HCT116 (cell line): Measurements from ENCODE around the gene FHL3.

Experiments
- EZH2 ChIP-seq: fragments of 200-600 bp; sonication (generic); IDR thresholded peaks from 2 replicates; pipeline ENCODE4 v1.6.1; 2017; ENCODE audit warnings: antibody characterized with exemption, mixed run types
- POLR2A ChIP-seq: IDR thresholded peaks from 2 replicates; pipeline ENCODE4 v1.7.0; 2011; ENCODE audit warnings: borderline replicate concordance; ENCODE audit not compliant: insufficient read depth, insufficient read length; ENCODE audit errors: extremely low read depth
- POLR2AphosphoS5 ChIP-seq: IDR thresholded peaks from 2 replicates; pipeline ENCODE4 v1.6.1; 2011; ENCODE audit warnings: mild to moderate bottlenecking, low read depth, low read length, moderate library complexity
- TF ChIP-seq, protein P1 (sequence below), 3 experiments: fragments of 200-600 bp in 1 of 3; sonication (generic) in 1 of 3; IDR thresholded peaks in 2 of 3; conservative IDR thresholded peaks in 1 of 3; 2 replicates each; pipeline ENCODE4 v1.5.1; 2012 to 2017; ENCODE audit warnings: low read depth in 2 of 3, low read length in 2 of 3, antibody characterized with exemption in 1 of 3, borderline replicate concordance in 1 of 3, control low read depth in 1 of 3, mild to moderate bottlenecking in 1 of 3, mixed read lengths in 1 of 3, mixed run types in 1 of 3, moderate library complexity in 1 of 3; ENCODE audit not compliant: insufficient read depth in 1 of 3

DNA sequence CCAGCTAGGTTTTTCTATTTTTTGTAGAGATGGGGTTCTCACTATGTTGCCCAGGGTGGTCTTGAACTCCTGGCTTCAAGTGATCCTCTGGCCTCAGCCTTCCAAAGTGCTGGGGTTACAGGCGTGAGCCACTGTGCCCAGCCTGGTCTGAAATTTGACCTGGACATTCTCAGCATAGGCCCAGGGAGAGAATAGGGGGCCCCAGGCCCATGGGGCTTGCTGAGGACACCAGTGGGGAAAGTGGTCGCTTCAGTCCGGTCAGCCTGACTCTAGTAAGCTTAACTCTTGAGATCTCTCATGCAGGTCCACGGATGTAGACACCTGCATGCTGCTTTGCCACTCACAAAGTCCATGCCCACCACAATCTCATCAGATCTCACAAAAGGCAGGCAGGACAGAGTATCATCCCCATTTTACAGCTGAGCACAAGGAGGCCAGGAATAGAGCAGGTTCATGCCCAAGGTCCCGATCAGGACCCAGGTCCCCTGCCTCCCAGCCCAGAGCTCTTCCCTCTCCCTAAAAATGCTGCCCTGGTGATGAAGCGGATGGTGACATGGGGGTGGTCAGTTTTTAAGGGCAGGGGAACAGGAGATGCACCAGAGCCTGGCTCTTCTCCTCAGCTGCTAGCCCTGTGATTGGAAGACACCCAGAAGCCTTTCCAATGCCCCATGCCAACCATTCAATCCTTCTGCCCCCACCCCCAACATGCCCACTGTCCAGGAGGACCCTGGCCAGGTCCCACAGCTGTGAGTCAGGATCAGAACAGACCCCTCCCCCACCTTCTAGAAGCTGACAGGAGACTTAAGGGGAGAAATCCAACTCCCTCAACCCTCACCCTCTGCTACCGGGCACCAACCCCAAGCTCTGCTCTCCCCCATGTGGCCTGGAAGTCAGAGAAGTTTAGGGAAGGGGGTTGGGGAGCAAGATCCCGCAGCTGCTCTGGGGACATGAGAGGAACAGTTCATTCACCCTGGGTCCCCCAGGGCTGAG, 1.8 kb downstream of the FHL3 start:
- TF ChIP-seq EZH2 (no peak), POLR2A (no peak), POLR2AphosphoS5 (no peak)
- TF ChIP-seq, protein P1, sequence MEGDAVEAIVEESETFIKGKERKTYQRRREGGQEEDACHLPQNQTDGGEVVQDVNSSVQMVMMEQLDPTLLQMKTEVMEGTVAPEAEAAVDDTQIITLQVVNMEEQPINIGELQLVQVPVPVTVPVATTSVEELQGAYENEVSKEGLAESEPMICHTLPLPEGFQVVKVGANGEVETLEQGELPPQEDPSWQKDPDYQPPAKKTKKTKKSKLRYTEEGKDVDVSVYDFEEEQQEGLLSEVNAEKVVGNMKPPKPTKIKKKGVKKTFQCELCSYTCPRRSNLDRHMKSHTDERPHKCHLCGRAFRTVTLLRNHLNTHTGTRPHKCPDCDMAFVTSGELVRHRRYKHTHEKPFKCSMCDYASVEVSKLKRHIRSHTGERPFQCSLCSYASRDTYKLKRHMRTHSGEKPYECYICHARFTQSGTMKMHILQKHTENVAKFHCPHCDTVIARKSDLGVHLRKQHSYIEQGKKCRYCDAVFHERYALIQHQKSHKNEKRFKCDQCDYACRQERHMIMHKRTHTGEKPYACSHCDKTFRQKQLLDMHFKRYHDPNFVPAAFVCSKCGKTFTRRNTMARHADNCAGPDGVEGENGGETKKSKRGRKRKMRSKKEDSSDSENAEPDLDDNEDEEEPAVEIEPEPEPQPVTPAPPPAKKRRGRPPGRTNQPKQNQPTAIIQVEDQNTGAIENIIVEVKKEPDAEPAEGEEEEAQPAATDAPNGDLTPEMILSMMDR (IDR thresholded peaks at IDR 0.05 in 2 of 3, conservative IDR thresholded peaks at IDR 0.05 in 1 of 3; ENCODE audit: borderline replicate concordance in 1 of 3, insufficient read depth in 1 of 3, low read depth in 2 of 3, low read length in 2 of 3) = no peak
